ENCODE data around the gene OR7C2. TPM values are rescaled to one million over a fixed set of nuclear protein-coding genes. Genes with fewer than 3 reads are reported as not detected.

OR7C2 gene
- total RNA-seq, 4 donors from 2014 or later = not detected

- no peak overlapping the region for H3K27ac ChIP-seq
- 93 to 100% methylated on average over 1 of the region's 1 CpG for WGBS, 2 donors
- H3K36me3 ChIP-seq = no peaks in the 10 kb centered on the region
- no peak overlapping the region for H3K4me3 ChIP-seq
- TF ChIP-seq CTCF (IDR thresholded peaks at IDR 0.05) (no peak), POLR2A (IDR thresholded peaks at IDR 0.05) (no peak)
- intact Hi-C loops (cut with DNase I) = no loop called here
- H3K27me3 ChIP-seq = peaks cover 0 to 33% (median 0%) of the 10 kb centered on the region in 4 donors
- no peak for DNase-seq
- no peaks in the 10 kb centered on the region for H3K4me1 ChIP-seq
- H3K9me3 ChIP-seq = peaks cover 0 to 7% (median 0%) of the 10 kb centered on the region in 3 donors
These were observed 9.1 kb downstream of the OR7C2 start for GRCh38 chr19:14950421-14950820.

GRCh38 chr19:14952767-14953166 lies 11.5 kb downstream of the OR7C2 start:
- peaks cover 0 to 12% (median 6%) of the 10 kb centered on the region in 3 donors for H3K9me3 ChIP-seq
- intact Hi-C loops (cut with DNase I) = no loop called here
- no peaks in the 10 kb centered on the region for H3K36me3 ChIP-seq
- no peaks in the 10 kb centered on the region for H3K4me1 ChIP-seq
- no peak for TF ChIP-seq POLR2A (IDR thresholded peaks at IDR 0.05)
- peaks cover 0 to 33% (median 0%) of the 10 kb centered on the region in 4 donors for H3K27me3 ChIP-seq
- 80 to 85% methylated on average over 9 to 11 of the region's 11 CpGs for WGBS, 2 donors
- no peak overlapping the region for H3K27ac ChIP-seq
- no peak overlapping the region for H3K4me3 ChIP-seq
- DNase-seq = no peak

- Histone ChIP-seq H3K4me3 (no peak overlapping the region), H3K27me3 (peaks cover 0 to 33% (median 0%) of the 10 kb centered on the region in 4 donors), H3K27ac (no peak overlapping the region), H3K9me3 (peaks cover 0 to 26% (median 9%) of the 10 kb centered on the region in 3 donors), H3K36me3 (no peaks in the 10 kb centered on the region), H3K4me1 (no peaks in the 10 kb centered on the region)
- intact Hi-C loops (cut with DNase I) = no loop called here
- TF ChIP-seq POLR2A (IDR thresholded peaks at IDR 0.05) (no peak), CTCF (IDR thresholded peaks at IDR 0.05) (no peak)
- 25 to 53% methylated on average over 16 to 22 of the region's 24 CpGs for WGBS, 2 donors
- DNase-seq = no peak
These were observed 12.9 kb downstream of the OR7C2 start for GRCh38 chr19:14954071-14954655.

- 84 to 90% methylated on average over 3 of the region's 3 CpGs for WGBS, 2 donors
These were observed 16.2 kb downstream of the OR7C2 start for GRCh38 chr19:14957464-14957863.

GRCh38 chr19:14959263-14959662 lies 18.0 kb downstream of the OR7C2 start:
- Histone ChIP-seq H3K4me3 (no peak overlapping the region), H3K9me3 (peaks cover 0 to 48% (median 22%) of the 10 kb centered on the region in 3 donors), H3K27ac (no peak overlapping the region), H3K4me1 (no peaks in the 10 kb centered on the region), H3K36me3 (no peaks in the 10 kb centered on the region), H3K27me3 (peaks cover 0 to 7% (median 0%) of the 10 kb centered on the region in 4 donors)
- TF ChIP-seq POLR2A (IDR thresholded peaks at IDR 0.05) = no peak
- no peak for TF ChIP-seq CTCF (IDR thresholded peaks at IDR 0.05)
- 81 to 84% methylated on average over 1 of the region's 1 CpG for WGBS, 2 donors
- intact Hi-C loops (cut with DNase I) = no loop called here
- DNase-seq = no peak

More at GRCh38 chr19:14957464-14957863, 16.2 kb downstream of the OR7C2 start:
- Histone ChIP-seq H3K9me3 (peaks cover 0 to 52% (median 22%) of the 10 kb centered on the region in 3 donors), H3K27me3 (peaks cover 0 to 23% (median 0%) of the 10 kb centered on the region in 4 donors), H3K27ac (no peak overlapping the region), H3K4me3 (no peak overlapping the region), H3K36me3 (no peaks in the 10 kb centered on the region), H3K4me1 (no peaks in the 10 kb centered on the region)
- intact Hi-C loops (cut with DNase I) = no loop called here
- DNase-seq = no peak
- TF ChIP-seq POLR2A (IDR thresholded peaks at IDR 0.05) (no peak), CTCF (IDR thresholded peaks at IDR 0.05) (no peak)
